Keratinocyte (primary cell): ENCODE data around the gene TMEM132D. TPM values are rescaled to one million over a fixed set of nuclear protein-coding genes. Genes with fewer than 3 reads are reported as not detected.

ENCODE experiments used
- DNase-seq: peaks from one replicate; pipeline ENCODE4 v3.0.0-alpha.2; 2011; ENCODE audit warnings: low read depth, missing footprints, low spot score
- FAIRE-seq: peaks from 2 replicates; lab custom pipeline; 2011; peaks lifted over from hg19 to GRCh38; lab: Jason Lieb, UNC
- H2AFZ ChIP-seq: 2 replicates; pipeline ENCODE4 v1.6.0; 2012; ENCODE audit warnings: low read length, control low read depth, inconsistent platforms; ENCODE audit not compliant: control insufficient read depth
- H3K27ac ChIP-seq: 2 replicates; pipeline ENCODE4 v1.5.1; 2011; ENCODE audit warnings: low read length; ENCODE audit not compliant: control insufficient read depth, insufficient read depth
- H3K27me3 ChIP-seq: 3 replicates; pipeline ENCODE4 v1.6.0; 2011; ENCODE audit warnings: low read length; ENCODE audit not compliant: control insufficient read depth, insufficient read depth; ENCODE audit errors: extremely low read depth
- H3K36me3 ChIP-seq, 2 experiments: 2 replicates in 1 of 2; 3 replicates in 1 of 2; pipeline ENCODE4 v1.5.1; 2011; ENCODE audit warnings: low read length in 2 of 2, mild to moderate bottlenecking in 1 of 2; ENCODE audit not compliant: control insufficient read depth in 2 of 2, insufficient read depth in 2 of 2; ENCODE audit errors: extremely low read depth in 1 of 2
- H3K4me1 ChIP-seq: 3 replicates; pipeline ENCODE4 v1.5.1; 2011; ENCODE audit warnings: low read length; ENCODE audit not compliant: control insufficient read depth, insufficient read depth; ENCODE audit errors: extremely low read depth
- H3K4me2 ChIP-seq: 3 replicates; pipeline ENCODE4 v1.6.0; 2011; ENCODE audit warnings: low read depth, low read length; ENCODE audit not compliant: control insufficient read depth, insufficient read depth; ENCODE audit errors: extremely low read depth
- H3K4me3 ChIP-seq, 3 experiments: fragments of 200-600 bp in 1 of 3; sonication (generic) in 1 of 3; 2 replicates in 2 of 3; 3 replicates in 1 of 3; pipeline ENCODE4 v1.5.1; 2011 to 2016; ENCODE audit warnings: low read length in 3 of 3, mild to moderate bottlenecking in 3 of 3, control low read depth in 2 of 3, inconsistent platforms in 1 of 3, low read depth in 1 of 3, mixed read lengths in 1 of 3, mixed run types in 1 of 3, moderate library complexity in 1 of 3; ENCODE audit not compliant: control insufficient read depth in 2 of 3, insufficient read depth in 2 of 3; ENCODE audit errors: extremely low read depth in 1 of 3
- H3K79me2 ChIP-seq: 2 replicates; pipeline ENCODE4 v1.6.0; 2012; ENCODE audit warnings: low read length; ENCODE audit not compliant: control insufficient read depth, insufficient read depth
- H3K9ac ChIP-seq: 3 replicates; pipeline ENCODE4 v1.6.0; 2011; ENCODE audit warnings: low read length; ENCODE audit not compliant: control insufficient read depth, insufficient read depth; ENCODE audit errors: extremely low read depth
- H3K9me1 ChIP-seq: 3 replicates; pipeline ENCODE4 v1.6.0; 2011; ENCODE audit warnings: low read length; ENCODE audit not compliant: control insufficient read depth, insufficient read depth; ENCODE audit errors: extremely low read depth
- H3K9me3 ChIP-seq: 2 replicates; pipeline ENCODE4 v1.5.1; 2012; ENCODE audit warnings: low read depth, low read length; ENCODE audit not compliant: control insufficient read depth
- H4K20me1 ChIP-seq: 3 replicates; pipeline ENCODE4 v1.6.0; 2011; ENCODE audit warnings: low read length; ENCODE audit not compliant: control insufficient read depth, insufficient read depth; ENCODE audit errors: extremely low read depth
- CTCF ChIP-seq, 3 experiments: IDR thresholded peaks in 1 of 3; conservative IDR thresholded peaks in 1 of 3; optimal IDR thresholded peaks in 1 of 3; 2 replicates in 2 of 3; 3 replicates in 1 of 3; pipeline versions ENCODE3 to v1.5.1; 2011; ENCODE audit warnings: low read length in 3 of 3, mild to moderate bottlenecking in 3 of 3, moderate library complexity in 2 of 3, control low read depth in 1 of 3, inconsistent platforms in 1 of 3; ENCODE audit not compliant: insufficient read depth in 2 of 3; ENCODE audit errors: extremely low read depth in 1 of 3
- EZH2 ChIP-seq: IDR thresholded peaks from one replicate; pipeline ENCODE4 v1.6.1; 2012; ENCODE audit warnings: inconsistent platforms, mild to moderate bottlenecking, low read length, moderate library complexity
- dilution Hi-C: fragments of 300-500 bp; cut with MboI; formaldehyde crosslinking; loops from one replicate; pipeline ENCODE4 v1.7.0; 2020; ENCODE audit warnings: low sequenced_read_pairs; ENCODE audit not compliant: extremely low pct_ligation_motif_present
- polyA plus RNA-seq, 5 experiments: library from polyadenylated mRNA; depleted of rRNA in 3 of 5; stranded (reverse) in 3 of 5; stranded (forward) in 1 of 5; unstranded in 1 of 5; fragments of >200 nt; gene quantifications; 1 replicate in 1 of 5; 2 replicates in 3 of 5; 3 replicates in 1 of 5; pipeline versions ENCODE4 v1.2.1 to v1.2.3, GENCODE V29; 2011 to 2012; ENCODE audit warnings: missing spikeins in 2 of 5, low read depth in 1 of 5, low replicate concordance in 1 of 5

TMEM132D gene
- polyA plus RNA-seq, 1 donor (not counting 4 experiments of a cell fraction or from before 2014, with no cell fraction given): not detected

- H3K4me2 ChIP-seq: no peak overlapping the region
- H3K27me3 ChIP-seq: no peaks in the 10 kb centered on the region
- DNase-seq (no peak), FAIRE-seq (no peak)
- H3K27ac ChIP-seq: no peak overlapping the region
- H3K9me3 ChIP-seq: no peaks in the 10 kb centered on the region
- H4K20me1 ChIP-seq: no peaks in the 10 kb centered on the region
- no peak overlapping the region for H3K4me3 ChIP-seq
- no peaks in the 10 kb centered on the region for H3K79me2 ChIP-seq
- H3K36me3 ChIP-seq: no peaks in the 10 kb centered on the region
- dilution Hi-C loops: no loop called here
- no peak overlapping the region for H3K9ac ChIP-seq
- no peaks in the 10 kb centered on the region for H3K9me1 ChIP-seq
- TF ChIP-seq EZH2: no peak
- no peak for TF ChIP-seq CTCF (optimal IDR thresholded peaks at IDR 0.05 in 1 of 3, IDR thresholded peaks at IDR 0.05 in 1 of 3, conservative IDR thresholded peaks at IDR 0.05 in 1 of 3; ENCODE audit: extremely low read depth in 1 of 3, insufficient read depth in 2 of 3, low read length in 3 of 3)
- H3K4me1 ChIP-seq: no peaks in the 10 kb centered on the region
- H2AFZ ChIP-seq: no peak overlapping the region
Measured at GRCh38 chr12:129723260-129723659, 180.6 kb downstream of the TMEM132D start.

- no peaks in the 10 kb centered on the region for H3K36me3 ChIP-seq
- no peak overlapping the region for H3K4me3 ChIP-seq
- H3K9me3 ChIP-seq: peaks cover 2% of the 10 kb centered on the region
- no peak overlapping the region for H3K9ac ChIP-seq
- H3K4me1 ChIP-seq: no peaks in the 10 kb centered on the region
- no peaks in the 10 kb centered on the region for H4K20me1 ChIP-seq
- H3K9me1 ChIP-seq: no peaks in the 10 kb centered on the region
- no peaks in the 10 kb centered on the region for H3K79me2 ChIP-seq
- H3K27ac ChIP-seq: no peak overlapping the region
- FAIRE-seq (no peak), DNase-seq (no peak)
- H3K4me2 ChIP-seq: no peak overlapping the region
- dilution Hi-C loops: no loop called here
- TF ChIP-seq EZH2: no peak
- H3K27me3 ChIP-seq: no peaks in the 10 kb centered on the region
- H2AFZ ChIP-seq: no peak overlapping the region
Measured at GRCh38 chr12:129720618-129721017, 183.2 kb downstream of the TMEM132D start.

GRCh38 chr12:129719416-129719815 lies 184.4 kb downstream of the TMEM132D start:
- Histone ChIP-seq H3K9me1 (no peaks in the 10 kb centered on the region), H3K79me2 (no peaks in the 10 kb centered on the region), H3K4me1 (no peaks in the 10 kb centered on the region), H3K9ac (no peak overlapping the region), H3K9me3 (peaks cover 2% of the 10 kb centered on the region), H3K27ac (no peak overlapping the region), H3K4me2 (no peak overlapping the region), H2AFZ (no peak overlapping the region), H3K27me3 (no peaks in the 10 kb centered on the region), H3K36me3 (no peaks in the 10 kb centered on the region), H3K4me3 (no peak overlapping the region), H4K20me1 (no peaks in the 10 kb centered on the region)
- dilution Hi-C loops: no loop called here
- TF ChIP-seq EZH2 (no peak), CTCF (optimal IDR thresholded peaks at IDR 0.05 in 1 of 3, IDR thresholded peaks at IDR 0.05 in 1 of 3, conservative IDR thresholded peaks at IDR 0.05 in 1 of 3; ENCODE audit: extremely low read depth in 1 of 3, insufficient read depth in 2 of 3, low read length in 3 of 3) (no peak)
- DNase-seq (no peak), FAIRE-seq (no peak)
